Activated CD8-positive, alpha-beta memory T cell treated with anti-CD3 and anti-CD28 coated beads for 48 hours (primary cell): ENCODE data around the gene EIF2B5.
A peak's percentile ranks its signal among the peaks of the same experiment; 100 is the strongest.
"Not testable (repeated sequence)": the region's sequence is repeated elsewhere in the genome, so short reads cannot be mapped to it uniquely, and the experiment has no call there.

Experiments used
- DNase-seq, 3 experiments: peaks; one replicate each; pipeline ENCODE4 v3.0.0-alpha.2; 2020; ENCODE audit warnings: low read depth in 2 of 3, low spot score in 2 of 3

The EIF2B5 gene

DNA sequence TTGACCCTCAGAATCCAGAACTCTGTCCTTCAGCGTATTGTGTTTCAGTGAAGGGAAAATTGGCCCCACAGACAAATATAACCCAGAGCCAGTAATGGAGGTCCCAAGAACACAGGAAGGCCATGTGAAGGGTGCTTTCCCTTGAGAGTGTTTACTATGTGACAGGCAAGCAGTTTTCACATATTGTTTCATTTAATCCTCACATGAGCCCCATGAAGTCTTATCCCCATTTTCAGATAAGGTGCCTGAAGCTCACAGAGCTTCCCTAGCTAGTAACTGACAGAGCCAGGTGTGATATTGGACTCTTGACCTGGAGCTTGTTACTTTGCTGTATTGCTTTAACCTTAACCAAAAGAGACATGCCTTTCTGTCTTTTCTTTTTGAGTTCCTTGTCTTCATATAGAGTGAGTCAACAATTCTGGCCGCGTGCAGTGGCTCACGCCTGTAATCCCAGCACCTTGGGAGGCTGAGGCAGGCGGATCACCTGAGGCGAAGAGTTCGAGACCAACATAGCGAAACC is 10.7 kb downstream of the EIF2B5 start:
- no peak for DNase-seq

DNA sequence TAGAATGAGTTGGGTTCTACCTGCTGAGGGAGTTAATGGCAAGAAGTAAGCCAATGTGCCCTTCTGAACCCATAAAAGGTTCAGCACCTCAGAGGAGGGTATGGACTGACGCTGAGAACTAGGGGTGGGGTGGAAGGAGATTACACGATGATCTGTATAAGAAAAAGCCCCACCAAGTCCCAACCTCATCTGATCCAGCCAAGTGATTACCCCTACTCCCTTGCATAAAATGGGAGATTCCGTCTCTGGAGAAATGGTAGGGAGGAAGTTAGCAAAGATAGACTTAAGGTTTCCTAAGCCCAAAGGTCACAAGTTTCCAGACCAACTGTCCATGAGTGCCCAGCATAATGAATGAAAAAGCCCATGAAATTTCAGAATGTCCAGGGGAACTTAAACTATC is 12.9 kb downstream of the EIF2B5 start:
- no peak for DNase-seq

DNA sequence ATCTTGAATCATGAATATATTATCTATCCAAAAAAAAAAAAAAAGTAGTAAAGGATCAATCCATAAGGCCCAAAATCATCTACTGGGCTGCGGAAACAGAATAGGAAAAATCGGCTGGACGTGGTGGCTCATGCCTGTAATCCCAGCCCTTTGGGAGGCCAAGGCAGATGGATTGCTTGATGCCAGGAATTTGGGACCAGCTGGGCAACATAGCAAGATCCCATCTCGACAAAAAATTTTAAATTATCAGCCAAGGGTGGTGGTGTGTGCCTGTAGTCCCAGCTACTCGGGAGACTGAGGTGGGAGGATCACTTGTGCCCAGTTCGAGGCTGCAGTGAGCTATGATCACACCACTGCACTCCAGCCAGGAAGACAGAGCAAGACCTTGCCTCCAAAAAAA is 14.0 kb downstream of the EIF2B5 start:
- DNase-seq, result no peak

DNA sequence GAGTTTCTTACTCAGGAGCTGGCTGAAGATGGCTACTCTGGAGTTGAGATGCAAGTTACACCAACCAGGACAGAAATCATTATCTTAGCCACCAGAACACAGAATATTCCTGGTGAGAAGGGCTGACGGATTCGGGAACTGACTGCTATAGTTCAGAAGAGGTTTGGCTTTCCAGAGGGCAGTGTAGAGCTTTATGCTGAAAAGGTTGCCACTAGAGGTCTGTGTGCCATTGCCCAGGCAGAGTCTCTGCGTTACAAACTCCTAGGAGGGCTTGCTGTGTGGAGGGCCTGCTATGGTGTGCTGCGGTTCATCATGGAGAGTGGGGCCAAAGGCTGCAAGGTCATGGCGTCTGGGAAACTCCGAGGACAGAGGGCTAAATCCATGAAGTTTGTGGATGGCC is 14.6 kb downstream of the EIF2B5 start:
- DNase-seq, result not testable (repeated sequence)

DNA sequence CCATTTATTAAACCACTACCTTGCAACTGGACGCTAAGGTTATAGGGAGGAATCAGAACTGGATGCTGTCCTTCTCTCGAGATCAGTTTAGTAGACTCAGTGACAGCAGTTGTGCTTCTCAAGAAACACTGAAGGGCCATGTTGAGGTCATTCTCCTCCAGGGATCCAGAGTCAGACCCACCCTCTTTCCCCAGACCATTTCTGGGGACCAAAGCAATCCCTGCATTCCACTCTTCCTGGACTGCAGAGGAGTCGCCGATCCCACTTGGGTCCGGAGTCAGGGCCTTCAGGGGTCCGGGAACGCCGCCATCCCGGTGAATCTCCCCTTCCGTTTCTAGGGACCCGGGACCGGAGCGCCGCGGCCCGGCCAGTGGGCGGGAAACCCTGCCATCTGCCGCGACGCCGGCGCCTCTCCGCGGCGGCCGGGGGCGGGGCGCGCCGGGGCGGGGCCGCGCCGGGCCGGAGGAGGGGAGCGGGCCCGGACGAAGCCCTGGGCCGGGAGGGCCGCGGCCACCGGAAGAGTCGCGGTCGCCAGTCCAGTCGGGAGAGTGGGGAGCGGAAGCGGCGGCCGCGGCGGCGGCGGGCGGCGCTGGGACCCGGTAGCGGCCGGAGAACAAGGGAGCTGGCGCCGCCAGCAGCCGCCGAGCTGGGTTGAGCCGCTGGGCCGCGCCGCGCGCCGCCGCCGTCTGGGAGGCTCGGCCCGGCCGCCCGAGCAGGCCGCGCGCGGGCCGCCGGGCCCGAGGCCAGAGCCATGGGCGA is 19.9 kb downstream of the EIF2B5 start, which contains the start of gene DVL3:
Gene DVL3 (plus strand): TSS at position 493 of the 759 bp plus-strand sequence. CDS start 259 bp downstream, at position 752.
- peak in 1 of 3 experiments; percentile 13 for DNase-seq

DNA sequence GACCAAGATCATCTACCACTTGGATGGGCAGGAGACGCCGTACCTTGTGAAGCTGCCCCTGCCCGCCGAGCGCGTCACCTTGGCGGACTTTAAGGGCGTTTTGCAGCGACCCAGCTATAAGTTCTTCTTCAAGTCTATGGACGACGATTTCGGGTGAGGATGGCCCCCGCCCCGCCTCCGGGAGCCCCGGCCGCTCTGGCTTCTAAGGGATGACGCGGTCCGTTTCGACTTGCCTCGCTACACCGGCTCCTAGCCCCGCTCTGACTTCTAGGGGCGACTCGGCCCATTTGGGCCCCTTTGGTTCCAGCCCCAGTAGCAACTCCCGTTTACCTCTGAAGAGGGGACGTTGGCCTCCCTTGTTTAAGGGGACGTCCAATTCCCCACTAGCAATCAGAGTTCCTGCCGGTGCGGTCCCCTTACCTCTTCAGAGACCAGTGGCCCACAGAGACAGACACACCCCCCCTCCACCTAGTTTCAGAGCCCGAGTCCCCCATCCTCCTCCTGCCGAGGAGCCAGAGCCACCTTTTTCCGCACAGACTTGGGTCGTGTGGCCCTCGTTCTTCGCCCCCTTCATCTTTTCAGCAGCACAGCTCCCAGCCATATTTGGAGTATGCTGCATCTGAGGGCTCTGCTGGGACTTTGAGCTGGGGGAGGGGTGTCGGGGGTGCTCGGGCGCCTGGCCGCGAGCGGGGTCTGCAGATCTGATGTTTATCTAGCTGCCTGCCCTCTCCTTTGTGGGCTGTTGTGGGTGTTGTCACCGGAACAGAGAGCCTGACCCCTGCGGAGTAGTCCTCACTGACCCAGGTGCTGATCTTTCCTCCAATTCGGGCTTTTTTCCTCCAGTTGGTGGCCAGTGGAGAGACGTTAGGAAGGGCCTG is 20.7 kb downstream of the EIF2B5 start:
- DNase-seq, result peak in 1 of 3 experiments; percentile 34

DNA sequence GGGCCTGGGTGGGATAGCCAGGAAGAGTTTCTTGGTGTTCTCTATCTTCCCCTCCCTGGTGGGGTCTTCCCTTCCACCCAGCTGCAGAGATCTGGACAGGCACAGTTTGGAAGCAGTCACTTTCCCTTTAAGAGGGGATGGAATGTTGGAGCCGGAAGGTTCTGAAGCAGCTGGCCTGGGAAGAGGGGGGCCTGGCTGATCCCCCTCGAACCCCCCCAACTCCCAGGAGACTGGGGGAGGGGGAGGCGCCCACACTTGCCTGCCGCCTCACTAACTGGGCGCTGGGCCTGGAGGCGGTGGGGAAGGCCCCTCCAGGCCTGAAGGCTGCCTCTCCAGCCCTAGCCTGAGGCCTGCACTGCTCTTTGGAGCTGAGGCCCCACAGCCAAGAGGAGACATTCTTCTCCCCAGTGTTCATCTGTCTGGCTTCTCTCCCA is 21.4 kb downstream of the EIF2B5 start:
- DNase-seq, result no peak

DNA sequence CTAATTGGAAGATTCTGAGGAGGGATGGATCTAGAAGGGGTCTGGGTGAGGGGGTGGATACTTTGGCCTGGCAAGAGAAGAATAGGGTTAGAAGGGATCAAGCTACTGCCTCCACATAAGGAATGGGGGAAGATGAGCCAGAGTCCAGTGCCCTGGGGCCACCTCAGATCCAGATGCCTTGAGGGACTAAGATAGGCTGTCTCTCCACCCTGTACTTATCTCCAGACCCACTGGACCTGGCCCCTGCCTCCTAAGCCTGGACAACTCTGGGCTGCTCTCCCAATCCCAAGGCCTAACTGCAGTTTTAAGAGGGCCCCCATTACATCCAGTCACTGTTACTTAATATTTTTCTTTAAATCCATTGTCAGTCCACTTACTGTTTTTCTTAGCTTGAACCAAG is 22.0 kb downstream of the EIF2B5 start:
- DNase-seq, result no peak

DNA sequence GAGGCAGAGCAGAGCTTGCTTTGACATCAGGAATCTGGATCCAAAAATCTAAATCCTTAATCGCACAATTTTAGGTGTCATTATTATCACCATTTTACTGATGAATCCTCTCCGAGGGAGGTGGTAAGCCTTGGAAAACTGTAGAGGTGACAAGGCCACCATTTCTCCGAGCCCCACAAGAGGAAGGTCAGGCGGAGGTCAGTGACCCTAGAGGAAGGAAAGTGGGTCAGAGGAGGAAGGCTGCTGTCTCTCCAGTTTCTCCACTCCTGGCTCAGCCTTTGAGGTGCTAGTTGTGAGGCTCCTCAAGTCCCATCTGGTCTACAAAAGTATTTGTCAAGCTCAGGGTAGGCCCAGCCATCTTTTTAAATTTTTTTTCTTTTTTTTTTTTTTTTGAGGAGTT is 23.2 kb downstream of the EIF2B5 start:
- no peak for DNase-seq

DNA sequence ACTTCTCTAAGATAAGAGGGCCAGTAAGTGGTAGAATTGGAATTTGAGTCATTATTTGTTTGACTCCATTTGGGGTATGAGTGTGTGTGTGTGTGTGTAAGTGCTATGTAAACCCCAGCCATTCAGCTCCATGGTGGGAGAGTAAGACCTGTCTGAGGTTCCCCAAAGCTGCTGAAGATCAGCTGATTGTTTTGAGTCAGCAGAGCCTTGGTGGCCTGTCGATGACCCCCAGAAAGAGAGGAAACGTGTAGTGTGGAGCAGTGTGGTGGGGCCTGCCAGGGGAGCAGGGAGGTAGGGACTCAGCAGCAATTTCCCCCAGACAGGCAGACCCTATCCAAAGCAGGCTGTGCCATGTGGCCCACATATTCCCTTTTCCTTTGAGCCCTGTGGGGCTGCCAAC is 25.3 kb downstream of the EIF2B5 start:
- DNase-seq, result no peak

DNA sequence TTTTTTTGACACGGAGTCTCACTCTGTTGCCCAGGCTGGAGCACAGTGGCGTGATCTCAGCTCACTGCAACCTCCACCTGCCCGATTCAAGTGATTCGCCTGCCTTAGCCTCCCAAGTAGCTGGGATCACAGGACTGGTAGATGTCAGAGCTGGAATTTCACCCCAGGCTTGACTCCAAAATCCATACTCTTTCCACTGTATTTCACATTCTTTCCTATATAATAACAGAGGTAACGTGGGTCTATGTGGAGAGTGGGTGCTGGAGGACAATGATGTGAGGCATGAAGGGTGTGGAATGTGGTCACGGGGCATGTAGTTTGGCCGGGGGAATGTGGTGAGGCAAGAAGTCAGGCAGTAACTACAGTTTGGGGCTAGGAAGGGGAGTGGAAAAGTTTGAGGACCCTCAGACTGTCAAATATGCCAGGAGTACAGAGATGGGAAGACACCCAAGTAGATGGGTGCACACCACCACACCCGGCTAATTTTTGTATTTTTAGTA is 27.5 kb downstream of the EIF2B5 start:
- not testable (repeated sequence) for DNase-seq

DNA sequence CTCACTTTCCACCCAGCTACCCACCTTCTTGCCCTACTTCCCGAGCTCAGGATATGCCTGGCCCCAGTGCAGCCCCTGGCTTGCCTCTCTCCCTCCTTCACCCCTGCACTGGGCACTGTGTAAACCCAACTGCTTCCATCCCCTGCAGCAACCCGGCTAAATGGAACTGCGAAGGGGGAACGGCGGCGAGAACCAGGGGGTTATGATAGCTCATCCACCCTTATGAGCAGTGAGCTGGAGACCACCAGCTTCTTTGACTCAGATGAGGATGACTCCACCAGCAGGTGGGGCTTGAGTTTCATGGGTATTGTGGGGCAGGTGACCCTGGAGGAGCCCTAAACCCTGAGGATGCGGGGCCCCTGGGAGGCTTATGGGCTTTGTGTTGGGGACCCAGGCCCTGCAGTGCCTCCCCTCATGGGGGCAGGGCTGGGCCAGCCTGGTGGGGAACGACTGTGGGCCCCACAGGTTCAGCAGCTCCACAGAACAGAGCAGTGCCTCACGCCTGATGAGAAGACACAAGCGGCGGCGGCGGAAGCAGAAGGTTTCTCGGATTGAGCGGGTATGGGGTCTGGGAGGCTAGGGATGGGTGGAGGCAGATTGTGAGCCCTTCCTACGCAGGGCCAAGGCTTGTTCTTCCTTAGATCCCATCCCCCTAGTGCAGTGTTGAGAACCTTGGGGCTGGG is 29.6 kb downstream of the EIF2B5 start:
- DNase-seq, result no peak

DNA sequence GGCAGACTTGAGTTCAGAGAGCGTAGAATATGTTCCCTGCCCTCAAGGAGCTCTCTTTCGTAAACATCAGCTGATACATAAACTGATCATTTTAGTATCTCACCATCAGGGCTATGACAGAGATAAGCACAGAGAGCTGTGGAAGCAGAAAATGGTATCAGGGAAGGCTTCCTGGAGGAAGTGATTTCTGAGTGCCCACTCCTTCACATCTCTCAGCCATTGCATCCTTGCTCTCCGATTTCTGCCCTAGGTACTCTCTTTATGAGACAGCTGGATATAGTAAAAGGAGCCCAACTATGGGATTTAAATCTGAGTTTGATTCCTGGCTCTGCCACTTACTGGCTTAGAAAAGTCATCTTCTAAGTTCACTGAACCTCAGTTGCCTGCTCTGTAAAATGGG is 30.4 kb downstream of the EIF2B5 start:
- no peak for DNase-seq

DNA sequence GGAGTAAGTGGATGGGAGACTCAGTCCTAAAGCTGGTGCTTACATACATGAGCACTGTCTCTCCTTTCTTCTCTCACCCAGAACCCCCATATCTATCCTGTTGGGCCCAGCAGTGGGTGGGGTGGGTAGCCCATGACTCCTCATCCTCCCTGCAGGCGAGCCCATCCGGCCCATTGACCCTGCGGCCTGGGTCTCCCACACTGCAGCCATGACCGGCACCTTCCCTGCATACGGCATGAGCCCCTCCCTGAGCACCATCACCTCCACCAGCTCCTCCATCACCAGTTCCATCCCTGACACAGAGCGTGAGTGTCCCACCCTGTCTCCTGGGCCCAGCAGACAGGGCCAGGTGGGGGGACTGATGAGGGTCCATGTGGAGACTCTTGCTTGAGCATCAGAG is 31.5 kb downstream of the EIF2B5 start:
- DNase-seq, result no peak

DNA sequence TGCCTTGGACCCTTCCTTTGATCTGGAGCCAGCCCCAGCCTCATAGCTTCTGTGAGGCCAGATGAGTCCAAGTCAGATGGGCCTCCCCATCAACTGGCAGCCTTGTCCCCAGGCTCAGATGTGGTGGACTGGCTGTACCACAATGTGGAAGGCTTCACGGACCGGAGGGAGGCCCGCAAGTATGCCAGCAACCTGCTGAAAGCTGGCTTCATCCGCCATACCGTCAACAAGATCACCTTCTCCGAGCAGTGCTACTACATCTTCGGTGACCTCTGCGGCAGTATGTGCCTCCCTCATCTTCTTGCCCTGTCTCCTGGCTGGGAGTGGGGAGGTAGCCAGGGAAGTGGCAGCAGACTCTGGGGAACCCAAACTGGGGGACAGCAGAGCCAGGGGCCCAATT is 32.6 kb downstream of the EIF2B5 start:
- no peak for DNase-seq

DNA sequence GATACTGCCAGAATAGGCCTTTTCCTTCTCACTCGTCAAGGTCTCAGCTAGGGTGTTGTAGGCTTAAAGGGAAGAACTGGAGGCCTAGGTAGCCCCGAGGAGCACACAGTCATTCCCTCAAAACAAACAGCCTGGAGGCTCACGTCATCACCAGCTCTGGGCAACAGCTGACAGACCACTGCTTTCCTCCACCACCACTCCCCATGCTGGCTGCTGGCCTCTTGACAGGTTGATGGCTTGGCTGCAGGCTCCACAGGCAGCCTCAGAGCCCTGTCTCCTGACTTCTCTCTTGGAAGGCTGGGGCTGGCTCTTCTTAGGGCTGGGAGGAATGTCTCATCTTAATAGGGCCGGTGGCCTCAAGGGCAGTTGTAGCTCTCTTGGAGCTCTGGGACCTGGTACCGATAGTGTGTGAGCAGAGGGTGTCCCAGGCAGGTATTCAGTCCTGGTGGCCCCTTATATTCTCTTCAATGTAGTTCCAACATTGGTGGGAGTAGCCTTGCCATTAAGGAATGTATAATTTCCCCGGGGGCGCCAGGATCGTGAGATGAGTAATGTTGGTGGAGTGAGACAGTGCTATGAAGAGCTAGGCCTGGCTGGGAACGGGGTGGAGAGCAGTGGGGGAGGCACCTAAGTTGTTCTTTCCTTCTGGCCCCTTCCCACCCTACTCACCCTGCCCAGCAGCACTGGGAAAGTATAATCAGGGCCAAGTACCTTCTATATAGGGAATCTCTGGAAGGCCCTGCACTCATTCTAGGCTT is 33.4 kb downstream of the EIF2B5 start:
- DNase-seq, result no peak

DNA sequence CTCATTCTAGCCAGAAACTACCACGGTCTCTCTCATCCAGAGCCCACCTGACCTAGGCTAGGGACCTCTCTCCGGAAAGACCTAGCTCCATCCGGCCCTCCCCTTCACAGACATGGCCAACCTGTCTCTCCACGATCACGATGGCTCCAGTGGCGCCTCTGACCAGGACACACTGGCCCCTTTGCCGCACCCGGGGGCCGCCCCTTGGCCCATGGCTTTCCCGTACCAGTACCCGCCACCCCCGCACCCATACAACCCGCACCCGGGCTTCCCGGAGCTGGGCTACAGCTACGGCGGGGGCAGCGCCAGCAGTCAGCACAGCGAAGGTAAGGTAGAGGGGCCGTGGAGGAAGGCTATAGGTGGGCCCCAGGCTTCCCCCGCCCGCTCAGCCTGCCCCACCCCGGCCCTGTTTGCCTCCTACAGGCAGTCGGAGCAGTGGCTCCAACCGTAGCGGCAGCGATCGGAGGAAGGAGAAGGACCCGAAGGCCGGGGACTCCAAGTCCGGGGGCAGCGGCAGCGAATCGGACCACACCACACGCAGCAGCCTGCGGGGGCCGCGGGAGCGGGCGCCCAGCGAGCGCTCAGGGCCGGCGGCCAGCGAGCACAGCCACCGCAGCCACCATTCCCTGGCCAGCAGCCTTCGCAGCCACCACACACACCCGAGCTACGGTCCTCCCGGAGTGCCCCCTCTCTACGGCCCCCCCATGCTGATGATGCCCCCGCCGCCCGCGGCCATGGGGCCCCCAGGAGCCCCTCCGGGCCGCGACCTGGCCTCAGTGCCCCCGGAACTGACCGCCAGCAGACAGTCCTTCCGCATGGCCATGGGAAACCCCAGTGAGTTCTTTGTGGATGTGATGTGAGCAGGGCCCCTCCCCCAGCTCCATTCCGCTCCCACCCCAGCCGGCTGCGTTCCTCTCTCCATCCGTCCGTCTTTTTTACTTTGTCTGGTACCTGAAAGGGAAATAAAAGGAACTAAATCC is 35.0 kb downstream of the EIF2B5 start:
- DNase-seq, result no peak

DNA sequence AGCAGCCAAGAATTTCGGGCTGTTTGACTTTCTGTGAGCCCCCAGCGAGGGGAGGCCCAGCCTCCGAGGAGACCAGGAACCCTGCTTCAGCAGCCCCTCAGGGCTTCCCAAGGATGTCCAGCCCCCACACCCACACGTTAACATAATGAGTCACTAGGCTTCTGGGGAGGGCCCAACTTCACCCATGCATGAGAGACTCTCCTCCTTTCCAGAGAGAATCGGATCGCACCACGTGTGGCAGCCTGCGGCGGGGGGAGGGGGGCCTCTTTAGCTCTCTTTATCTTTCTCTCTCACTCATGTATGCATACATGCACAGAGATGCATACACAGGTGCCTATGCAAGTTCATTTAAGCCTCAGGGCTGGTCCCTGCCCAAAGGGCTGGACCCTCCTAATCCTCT is 36.4 kb downstream of the EIF2B5 start:
- no peak for DNase-seq

DNA sequence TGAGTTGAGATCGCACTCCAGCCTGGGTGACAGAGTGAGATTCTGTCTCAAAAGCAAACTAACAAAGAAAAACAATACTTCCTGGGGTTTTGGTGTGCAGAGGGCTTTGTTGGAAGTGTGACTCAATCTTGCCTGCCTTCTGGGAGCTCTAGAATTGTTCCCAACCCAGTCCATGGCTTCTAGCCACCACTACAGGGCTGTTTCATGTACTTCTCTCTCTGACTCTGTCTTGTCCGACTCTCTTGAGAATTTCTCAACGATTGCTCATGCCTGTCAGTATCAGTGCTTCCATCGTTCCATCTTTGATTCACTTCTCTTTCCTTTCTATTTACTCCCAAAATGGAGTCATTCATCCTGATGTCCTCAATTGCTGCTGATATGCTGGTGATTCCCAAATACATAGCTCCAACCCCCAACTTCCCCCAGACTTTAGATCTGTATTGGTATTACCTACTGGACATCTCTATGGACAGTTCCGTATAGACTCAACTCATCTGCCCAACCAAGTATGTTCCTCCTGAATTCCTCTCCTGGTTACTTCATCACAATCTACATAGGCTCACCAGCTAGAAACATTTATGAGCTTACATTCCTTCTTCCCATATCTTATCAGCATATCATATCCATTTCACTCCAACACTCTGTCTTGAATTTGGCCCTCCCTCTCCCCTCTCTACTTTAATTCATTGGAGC is 37.7 kb downstream of the EIF2B5 start:
- no peak for DNase-seq
